ENCODE data around the gene CCDC195. TPM values are rescaled to one million over a fixed set of nuclear protein-coding genes. Genes with fewer than 3 reads are reported as not detected.

Gene CCDC195
- not detected in 2 replicates for total RNA-seq
- not detected for total RNA-seq (2013)
- not detected in 2 replicates for polyA plus RNA-seq
- not detected in 2 replicates for polyA minus RNA-seq

GRCh38 chr2:224716201-224716600 lies at the start of gene CCDC195:
Gene CCDC195, minus strand, starts transcription at chr2:224716365. Its CDS starts 0 bp downstream, at chr2:224716365.
- H3K79me2 ChIP-seq (ENCODE audit: control insufficient read depth, insufficient read depth, low read length), result no peaks in the 10 kb centered on the region
- no peak for ATAC-seq (ENCODE audit: low read depth)
- no peaks in the 10 kb centered on the region for H3K36me3 ChIP-seq (replicated peaks in 1 of 2; ENCODE audit: control extremely low read depth in 1 of 2, control insufficient read depth in 1 of 2, extremely low read depth in 1 of 2, insufficient read depth in 2 of 2, low read length in 1 of 2)
- intact Hi-C loops (cut with micrococcal nuclease), result no loop called here
- WGBS (ENCODE audit: insufficient coverage), result 95% methylated on average over 3 of the region's 5 CpGs
- no peaks in the 10 kb centered on the region for H3K27me3 ChIP-seq (replicated peaks in 1 of 4; ENCODE audit: control extremely low read depth in 1 of 4, control insufficient read depth in 3 of 4, insufficient read depth in 4 of 4, low read length in 3 of 4)
- no peak within 1 kb of the TSS for H3K4me3 ChIP-seq (ENCODE audit: control extremely low read depth in 1 of 5, extremely low read depth in 1 of 5, insufficient read depth in 1 of 5, low read depth in 2 of 5, low read length in 4 of 5)
- H2AFZ ChIP-seq (ENCODE audit: insufficient read depth, low read depth, low read length, poor library complexity, severe bottlenecking), result no peak within 1 kb of the TSS
- no peaks in the 10 kb centered on the region for H3K27me3 Mint-ChIP-seq
- no peak within 1 kb of the TSS for H3K27ac ChIP-seq (ENCODE audit: low read length in 2 of 2)
- no peaks in the 10 kb centered on the region for H3K4me1 Mint-ChIP-seq
- no peaks in the 10 kb centered on the region for H3K4me1 ChIP-seq (ENCODE audit: control insufficient read depth in 2 of 2, insufficient read depth in 2 of 2, low read length in 2 of 2)
- ChIA-PET POLR2A (no interaction called here), CTCF (no interaction called here)
- TF ChIP-seq EZH2 (IDR thresholded peaks at IDR 0.05; ENCODE audit: borderline replicate concordance, insufficient read depth, low read depth, low read length, poor library complexity, severe bottlenecking), result no peak
- DNase-seq, result no peak
- no peak within 1 kb of the TSS for H3K4me2 ChIP-seq (replicated peaks; ENCODE audit: low read depth, low read length, poor library complexity, severe bottlenecking)
- peaks cover 3% of the 10 kb centered on the region for H3K9me3 Mint-ChIP-seq (ENCODE audit: insufficient read depth)
- no peaks in the 10 kb centered on the region for H4K20me1 ChIP-seq (ENCODE audit: control insufficient read depth, insufficient read depth, low read length, poor library complexity, severe bottlenecking)
- peaks cover 0 to 4% (median 0%) of the 10 kb centered on the region in 3 donors for H3K9me3 ChIP-seq (ENCODE audit: control extremely low read depth in 1 of 3, control insufficient read depth in 2 of 3, insufficient read depth in 1 of 3, low read length in 2 of 3)
- H3K4me3 Mint-ChIP-seq, result no peak within 1 kb of the TSS
- no peak within 1 kb of the TSS for H3K27ac Mint-ChIP-seq
- H3K9ac ChIP-seq (ENCODE audit: low read length), result no peak within 1 kb of the TSS

- no peak overlapping the region for H3K4me3 ChIP-seq (ENCODE audit: control extremely low read depth in 1 of 5, extremely low read depth in 1 of 5, insufficient read depth in 1 of 5, low read depth in 2 of 5, low read length in 4 of 5)
- intact Hi-C loops (cut with micrococcal nuclease), result no loop called here
- H3K4me1 ChIP-seq (ENCODE audit: control insufficient read depth in 2 of 2, insufficient read depth in 2 of 2, low read length in 2 of 2), result peaks cover 12 to 16% of the 10 kb centered on the region in 2 donors
- Mint-ChIP-seq H3K4me3 (peak overlapping the region; percentile 30), H3K27me3 (no peaks in the 10 kb centered on the region), H3K9me3 (ENCODE audit: insufficient read depth) (no peaks in the 10 kb centered on the region), H3K4me1 (peaks cover 33% of the 10 kb centered on the region), H3K27ac (peak overlapping the region; percentile 78)
- ChIA-PET CTCF (interaction anchor here (1.2 kb wide), 1 partner anchor 410 kb away, joined by 3 read pairs; no protein-coding TSS in a partner anchor), POLR2A (no interaction called here)
- TF ChIP-seq EZH2 (IDR thresholded peaks at IDR 0.05; ENCODE audit: borderline replicate concordance, insufficient read depth, low read depth, low read length, poor library complexity, severe bottlenecking), result no peak
- TF ChIP-seq CTCF (IDR thresholded peaks at IDR 0.05), result no peak
- H3K36me3 ChIP-seq (replicated peaks in 1 of 2; ENCODE audit: control extremely low read depth in 1 of 2, control insufficient read depth in 1 of 2, extremely low read depth in 1 of 2, insufficient read depth in 2 of 2, low read length in 1 of 2), result peaks cover 0 to 70% of the 10 kb centered on the region in 2 experiments
- peak; percentile 28 for DNase-seq
- no CpG with 5 or more reads among the region's 2 CpGs for WGBS (ENCODE audit: insufficient coverage)
- peak overlapping the region; percentile 48 for H3K4me2 ChIP-seq (replicated peaks; ENCODE audit: low read depth, low read length, poor library complexity, severe bottlenecking)
- peaks cover 0 to 3% (median 2%) of the 10 kb centered on the region in 3 donors for H3K9me3 ChIP-seq (ENCODE audit: control extremely low read depth in 1 of 3, control insufficient read depth in 2 of 3, insufficient read depth in 1 of 3, low read length in 2 of 3)
- no peaks in the 10 kb centered on the region for H4K20me1 ChIP-seq (ENCODE audit: control insufficient read depth, insufficient read depth, low read length, poor library complexity, severe bottlenecking)
- peak; percentile 71 for ATAC-seq (ENCODE audit: low read depth)
- peak overlapping the region; percentile 30 to 67 for H3K27ac ChIP-seq (ENCODE audit: low read length in 2 of 2)
- H3K9ac ChIP-seq (ENCODE audit: low read length), result no peak overlapping the region
- no peaks in the 10 kb centered on the region for H3K27me3 ChIP-seq (replicated peaks in 1 of 4; ENCODE audit: control extremely low read depth in 1 of 4, control insufficient read depth in 3 of 4, insufficient read depth in 4 of 4, low read length in 3 of 4)
- H2AFZ ChIP-seq (ENCODE audit: insufficient read depth, low read depth, low read length, poor library complexity, severe bottlenecking), result no peak overlapping the region
- H3K79me2 ChIP-seq (ENCODE audit: control insufficient read depth, insufficient read depth, low read length), result no peaks in the 10 kb centered on the region
These were observed 48.5 kb upstream of the CCDC195 start for GRCh38 chr2:224764565-224765236.
